ENCODE data around the gene TMEM59L.

GRCh38 chr19:18650021-18650390, 37.3 kb downstream of the TMEM59L start:
- TF ChIP-seq EZH2 (IDR thresholded peaks at IDR 0.05; ENCODE audit: borderline replicate concordance) (no peak), CTCF (IDR thresholded peaks at IDR 0.05; ENCODE audit: poor library complexity) (no peak)
